RWPE2 (cell line): ENCODE measurements around the gene ATP2B3.

Source experiments
- ATAC-seq: fragments of 200-7000 bp; cut with Tn5 transposase; 3 replicates; pipeline ENCODE4 v1.9.1; 2021; ENCODE audit warnings: low read depth
- DNase-seq: peaks from one replicate; pipeline ENCODE4 v3.0.0-alpha.2; 2020; ENCODE audit warnings: low spot score
- H3K27ac ChIP-seq: fragments of 450-650 bp; 2 replicates; pipeline ENCODE4 v1.5.1; 2017; ENCODE audit warnings: mild to moderate bottlenecking; ENCODE audit not compliant: poor library complexity, severe bottlenecking
- H3K27me3 ChIP-seq: fragments of 250-450 bp; sonication (Bioruptor Pico); 2 replicates; pipeline ENCODE4 v1.5.1; 2021; ENCODE audit warnings: mild to moderate bottlenecking, moderate library complexity; ENCODE audit not compliant: insufficient read depth, poor library complexity, severe bottlenecking
- H3K36me3 ChIP-seq: fragments of 250-450 bp; sonication (Bioruptor Pico); 2 replicates; pipeline ENCODE4 v1.5.1; 2020; ENCODE audit warnings: low read depth, mild to moderate bottlenecking, moderate library complexity
- H3K4me1 ChIP-seq: fragments of 250-450 bp; sonication (Bioruptor Pico); 2 replicates; pipeline ENCODE4 v1.5.1; 2021; ENCODE audit warnings: mild to moderate bottlenecking, moderate library complexity; ENCODE audit not compliant: insufficient read depth, poor library complexity, severe bottlenecking
- H3K4me3 ChIP-seq: fragments of 250-450 bp; sonication (Bioruptor Pico); 2 replicates; pipeline ENCODE4 v1.5.1; 2021; ENCODE audit warnings: mild to moderate bottlenecking, moderate library complexity; ENCODE audit not compliant: severe bottlenecking
- H3K9me3 ChIP-seq: fragments of 250-450 bp; sonication (Bioruptor Pico); 2 replicates; pipeline ENCODE4 v1.5.1; 2021; ENCODE audit warnings: mild to moderate bottlenecking, moderate library complexity; ENCODE audit not compliant: severe bottlenecking
- CTCF ChIP-seq: fragments of 450-650 bp; IDR thresholded peaks from one replicate; pipeline ENCODE4 v1.5.1; 2017; ENCODE audit warnings: mild to moderate bottlenecking, moderate library complexity; ENCODE audit not compliant: poor library complexity, severe bottlenecking

The ATP2B3 gene

DNA sequence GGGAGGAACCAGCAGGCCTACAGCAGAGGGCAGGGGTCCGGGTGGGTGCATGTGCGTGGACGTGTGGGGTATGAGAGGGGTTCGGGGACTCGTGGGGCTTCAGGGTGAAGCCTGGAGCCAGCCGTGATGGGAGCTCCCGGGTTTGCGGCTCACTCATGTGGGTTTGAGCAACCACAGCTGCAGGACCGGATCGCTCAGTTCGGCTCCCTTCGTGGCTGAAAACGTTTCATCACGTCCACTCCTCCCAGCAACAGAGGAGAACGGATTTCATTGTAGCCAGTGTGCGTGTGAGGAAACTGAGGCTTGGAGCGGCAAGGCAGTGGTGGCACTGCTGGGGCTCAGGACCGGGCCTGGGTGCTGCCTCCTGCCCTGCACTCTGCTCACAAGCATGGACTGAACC, 12.1 kb upstream of the ATP2B3 start:
- no peak overlapping the region for H3K4me3 ChIP-seq
- ATAC-seq: no peak
- H3K4me1 ChIP-seq: no peaks in the 10 kb centered on the region
- DNase-seq: no peak
- H3K36me3 ChIP-seq: no peaks in the 10 kb centered on the region
- no peaks in the 10 kb centered on the region for H3K27me3 ChIP-seq
- no peaks in the 10 kb centered on the region for H3K9me3 ChIP-seq
- no peak overlapping the region for H3K27ac ChIP-seq
- TF ChIP-seq CTCF: no peak

- ATAC-seq (peak; percentile 95), DNase-seq (no peak)
- peak; percentile 62 for TF ChIP-seq CTCF
- Histone ChIP-seq H3K36me3 (no peaks in the 10 kb centered on the region), H3K4me1 (no peaks in the 10 kb centered on the region), H3K27me3 (no peaks in the 10 kb centered on the region), H3K9me3 (no peaks in the 10 kb centered on the region), H3K27ac (no peak overlapping the region), H3K4me3 (no peak overlapping the region)
Measured at GRCh38 chrX:153507484-153508178, 9.8 kb upstream of the ATP2B3 start.

GRCh38 chrX:153509592-153509991, 7.8 kb upstream of the ATP2B3 start:
- no peak for ATAC-seq
- Histone ChIP-seq H3K4me3 (no peak overlapping the region), H3K4me1 (no peaks in the 10 kb centered on the region), H3K36me3 (no peaks in the 10 kb centered on the region), H3K27me3 (no peaks in the 10 kb centered on the region), H3K9me3 (no peaks in the 10 kb centered on the region), H3K27ac (no peak overlapping the region)
- TF ChIP-seq CTCF: no peak
- DNase-seq: no peak

DNA sequence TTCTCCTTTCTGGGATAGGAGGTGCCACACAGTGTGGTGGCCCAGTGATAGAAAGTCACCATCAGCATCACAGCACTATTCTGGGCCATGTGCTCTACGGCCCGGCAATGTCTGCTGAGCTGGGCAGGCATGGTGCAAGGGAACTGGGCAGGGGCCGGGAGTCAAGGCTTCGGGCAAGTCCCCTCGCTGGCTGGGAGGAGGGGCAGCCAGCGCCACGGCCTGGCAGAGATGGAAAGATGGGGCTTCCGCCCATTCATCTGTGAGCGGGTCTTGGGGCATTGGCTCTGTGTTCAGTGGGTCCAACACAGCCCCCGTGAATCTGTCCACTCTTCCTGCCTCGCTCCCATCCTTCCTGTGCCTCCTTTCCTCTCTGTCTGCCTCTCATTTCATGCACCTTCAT, 7.1 kb upstream of the ATP2B3 start:
- DNase-seq (no peak), ATAC-seq (no peak)
- Histone ChIP-seq H3K36me3 (no peaks in the 10 kb centered on the region), H3K4me1 (no peaks in the 10 kb centered on the region), H3K4me3 (no peak overlapping the region), H3K9me3 (no peaks in the 10 kb centered on the region), H3K27me3 (no peaks in the 10 kb centered on the region), H3K27ac (no peak overlapping the region)
- no peak for TF ChIP-seq CTCF

- H3K27me3 ChIP-seq: no peaks in the 10 kb centered on the region
- no peak for TF ChIP-seq CTCF
- DNase-seq: no peak
Measured at GRCh38 chrX:153511784-153512500, 5.5 kb upstream of the ATP2B3 start.

More at GRCh38 chrX:153511784-153512500, 5.5 kb upstream of the ATP2B3 start:
- no peaks in the 10 kb centered on the region for H3K4me1 ChIP-seq
- no peak overlapping the region for H3K4me3 ChIP-seq
- H3K9me3 ChIP-seq: no peaks in the 10 kb centered on the region
- no peak overlapping the region for H3K27ac ChIP-seq
- no peaks in the 10 kb centered on the region for H3K36me3 ChIP-seq
- ATAC-seq: no peak
